DND-41 (cell line): ENCODE results near the gene PCDHB11.
A peak's percentile ranks its signal among the peaks of the same experiment; 100 is the strongest.
"Not testable (repeated sequence)": the region's sequence is repeated elsewhere in the genome, so short reads cannot be mapped to it uniquely, and the experiment has no call there.

Experiments
- ATAC-seq: fragments of 200-7000 bp; cut with Tn5 transposase; 3 replicates; pipeline ENCODE4 v1.9.1; 2021; ENCODE audit warnings: low read depth; ENCODE audit not compliant: insufficient read depth
- DNase-seq: peaks from one replicate; pipeline ENCODE4 v3.0.0-alpha.2; 2020
- H2AFZ ChIP-seq: 2 replicates; pipeline ENCODE4 v1.6.0; 2012; ENCODE audit warnings: low read depth, low read length
- H3K27ac ChIP-seq: 2 replicates; pipeline ENCODE4 v1.5.1; 2012; ENCODE audit warnings: low read length, inconsistent platforms
- H3K27me3 ChIP-seq: fragments of 200-600 bp; sonication (generic); 2 replicates; pipeline ENCODE4 v1.6.0; 2012; ENCODE audit warnings: low read length, mild to moderate bottlenecking, inconsistent platforms; ENCODE audit not compliant: insufficient read depth, poor library complexity
- H3K36me3 ChIP-seq: 2 replicates; pipeline ENCODE4 v1.5.1; 2012; ENCODE audit warnings: low read length, inconsistent platforms; ENCODE audit not compliant: insufficient read depth
- H3K4me1 ChIP-seq: 2 replicates; pipeline ENCODE4 v1.5.1; 2012; ENCODE audit warnings: mild to moderate bottlenecking, low read length; ENCODE audit not compliant: insufficient read depth
- H3K4me2 ChIP-seq: 2 replicates; pipeline ENCODE4 v1.6.0; 2012; ENCODE audit warnings: mild to moderate bottlenecking, moderate library complexity, low read length, inconsistent platforms; ENCODE audit not compliant: insufficient read depth
- H3K4me3 ChIP-seq, 2 experiments: fragments of 200-600 bp in 1 of 2; shearing (Covaris generic) in 1 of 2; 2 replicates each; pipeline ENCODE4 v1.5.1; 2012 to 2016; ENCODE audit warnings: inconsistent platforms in 2 of 2, low read length in 2 of 2, mild to moderate bottlenecking in 2 of 2, low read depth in 1 of 2, moderate library complexity in 1 of 2
- H3K79me2 ChIP-seq: 2 replicates; pipeline ENCODE4 v1.6.0; 2012; ENCODE audit warnings: low read length, inconsistent platforms; ENCODE audit not compliant: insufficient read depth
- H3K9ac ChIP-seq: 2 replicates; pipeline ENCODE4 v1.6.0; 2012; ENCODE audit warnings: low read depth, mild to moderate bottlenecking, inconsistent platforms, low read length, moderate library complexity
- H3K9me3 ChIP-seq: 2 replicates; pipeline ENCODE4 v1.5.1; 2012; ENCODE audit warnings: low read length, moderate library complexity, mild to moderate bottlenecking, inconsistent platforms; ENCODE audit not compliant: insufficient read depth, severe bottlenecking
- H4K20me1 ChIP-seq: 2 replicates; pipeline ENCODE4 v1.6.0; 2012; ENCODE audit warnings: low read length; ENCODE audit not compliant: insufficient read depth
- EZH2 ChIP-seq: IDR thresholded peaks from 3 replicates; pipeline ENCODE4 v1.6.1; 2012; ENCODE audit warnings: borderline replicate concordance, low read depth, mild to moderate bottlenecking, moderate library complexity, low read length, inconsistent platforms; ENCODE audit not compliant: severe bottlenecking
- TF ChIP-seq, protein P1 (sequence below): IDR thresholded peaks from 2 replicates; pipeline ENCODE4 v1.5.1; 2012; ENCODE audit warnings: borderline replicate concordance, low read length, moderate library complexity, mild to moderate bottlenecking; ENCODE audit not compliant: poor library complexity, severe bottlenecking; ENCODE audit errors: extremely low read depth

The PCDHB11 gene

DNA sequence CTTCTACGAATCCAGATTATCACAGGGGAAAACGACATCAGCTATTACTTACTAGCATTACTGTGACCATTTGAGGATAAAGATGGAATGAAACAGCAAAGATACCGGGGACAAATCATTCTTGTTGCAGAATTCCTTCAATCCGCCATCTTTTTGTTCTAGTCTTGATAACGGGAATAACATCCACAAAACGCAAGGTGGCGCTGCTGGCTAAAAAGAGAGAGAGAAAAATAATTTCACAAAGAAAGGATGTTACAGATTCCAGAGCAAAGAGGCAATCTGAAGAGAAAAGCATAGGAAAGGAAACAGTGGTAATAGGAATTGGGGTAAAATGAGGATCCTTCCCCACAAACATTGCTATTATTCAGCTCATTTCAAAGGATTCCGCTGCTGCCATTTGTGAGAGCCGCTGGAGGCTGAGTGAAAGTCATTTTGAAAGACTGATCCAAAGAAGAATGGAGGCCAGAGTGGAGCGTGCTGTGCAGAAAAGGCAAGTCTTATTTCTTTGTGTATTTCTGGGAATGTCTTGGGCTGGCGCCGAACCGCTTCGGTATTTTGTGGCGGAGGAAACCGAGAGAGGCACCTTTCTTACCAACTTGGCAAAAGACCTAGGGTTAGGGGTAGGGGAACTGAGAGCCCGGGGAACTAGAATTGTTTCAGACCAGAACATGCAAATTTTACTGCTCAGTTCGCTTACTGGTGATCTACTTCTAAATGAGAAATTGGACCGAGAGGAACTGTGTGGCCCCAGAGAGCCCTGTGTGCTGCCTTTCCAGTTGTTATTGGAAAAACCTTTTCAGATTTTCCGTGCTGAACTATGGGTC, 26.8 kb upstream of the PCDHB11 start, which contains the start of gene PCDHB7:
PCDHB7 (plus strand) TSS at position 264 of the 824 bp plus-strand sequence; CDS start at position 456, 192 bp downstream.
- H3K79me2 ChIP-seq, result no peaks in the 10 kb centered on the region
- H3K27me3 ChIP-seq, result peaks cover 8% of the 10 kb centered on the region
- no peaks in the 10 kb centered on the region for H3K4me1 ChIP-seq
- DNase-seq (peak; percentile 42), ATAC-seq (no peak)
- no peak within 1 kb of the TSS for H3K9ac ChIP-seq
- H3K4me3 ChIP-seq, result no peak within 1 kb of the TSS
- no peaks in the 10 kb centered on the region for H3K9me3 ChIP-seq
- no peak within 1 kb of the TSS for H3K4me2 ChIP-seq
- H2AFZ ChIP-seq, result peak within 1 kb of the TSS; percentile 42; the same call in 1 of the 2 replicates
- H4K20me1 ChIP-seq, result no peaks in the 10 kb centered on the region
- no peaks in the 10 kb centered on the region for H3K36me3 ChIP-seq
- TF ChIP-seq, protein P1, sequence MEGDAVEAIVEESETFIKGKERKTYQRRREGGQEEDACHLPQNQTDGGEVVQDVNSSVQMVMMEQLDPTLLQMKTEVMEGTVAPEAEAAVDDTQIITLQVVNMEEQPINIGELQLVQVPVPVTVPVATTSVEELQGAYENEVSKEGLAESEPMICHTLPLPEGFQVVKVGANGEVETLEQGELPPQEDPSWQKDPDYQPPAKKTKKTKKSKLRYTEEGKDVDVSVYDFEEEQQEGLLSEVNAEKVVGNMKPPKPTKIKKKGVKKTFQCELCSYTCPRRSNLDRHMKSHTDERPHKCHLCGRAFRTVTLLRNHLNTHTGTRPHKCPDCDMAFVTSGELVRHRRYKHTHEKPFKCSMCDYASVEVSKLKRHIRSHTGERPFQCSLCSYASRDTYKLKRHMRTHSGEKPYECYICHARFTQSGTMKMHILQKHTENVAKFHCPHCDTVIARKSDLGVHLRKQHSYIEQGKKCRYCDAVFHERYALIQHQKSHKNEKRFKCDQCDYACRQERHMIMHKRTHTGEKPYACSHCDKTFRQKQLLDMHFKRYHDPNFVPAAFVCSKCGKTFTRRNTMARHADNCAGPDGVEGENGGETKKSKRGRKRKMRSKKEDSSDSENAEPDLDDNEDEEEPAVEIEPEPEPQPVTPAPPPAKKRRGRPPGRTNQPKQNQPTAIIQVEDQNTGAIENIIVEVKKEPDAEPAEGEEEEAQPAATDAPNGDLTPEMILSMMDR, result peak; percentile 73
- no peak for TF ChIP-seq EZH2
- no peak within 1 kb of the TSS for H3K27ac ChIP-seq

DNA sequence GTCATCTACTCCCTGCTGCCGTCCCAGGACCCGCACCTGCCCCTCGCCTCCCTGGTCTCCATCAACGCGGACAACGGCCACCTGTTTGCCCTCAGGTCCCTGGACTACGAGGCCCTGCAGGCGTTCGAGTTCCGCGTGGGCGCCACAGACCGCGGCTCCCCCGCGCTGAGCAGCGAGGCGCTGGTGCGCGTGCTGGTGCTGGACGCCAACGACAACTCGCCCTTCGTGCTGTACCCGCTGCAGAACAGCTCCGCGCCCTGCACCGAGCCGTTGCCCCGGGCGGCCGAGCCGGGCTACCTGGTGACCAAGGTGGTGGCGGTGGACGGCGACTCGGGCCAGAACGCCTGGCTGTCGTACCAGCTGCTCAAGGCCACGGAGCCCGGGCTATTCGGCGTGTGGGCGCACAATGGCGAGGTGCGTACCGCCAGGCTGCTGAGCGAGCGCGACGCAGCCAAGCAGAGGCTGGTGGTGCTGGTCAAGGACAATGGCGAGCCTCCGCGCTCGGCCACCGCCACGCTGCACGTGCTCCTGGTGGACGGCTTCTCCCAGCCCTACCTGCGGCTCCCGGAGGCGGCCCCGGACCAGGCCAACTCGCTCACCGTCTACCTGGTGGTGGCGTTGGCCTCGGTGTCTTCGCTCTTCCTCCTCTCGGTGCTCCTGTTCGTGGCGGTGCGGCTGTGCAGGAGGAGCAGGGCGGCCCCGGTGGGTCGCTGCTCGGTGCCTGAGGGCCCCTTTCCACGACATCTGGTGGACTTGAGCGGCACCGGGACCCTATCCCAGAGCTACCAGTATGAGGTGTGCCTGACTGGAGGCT, 24.9 kb upstream of the PCDHB11 start:
- H3K36me3 ChIP-seq, H3K4me2 ChIP-seq, H3K79me2 ChIP-seq, H3K27ac ChIP-seq, H3K9ac ChIP-seq, DNase-seq, H3K4me1 ChIP-seq, H3K4me3 ChIP-seq, H3K27me3 ChIP-seq, H2AFZ ChIP-seq, H4K20me1 ChIP-seq, H3K9me3 ChIP-seq, ATAC-seq: not testable (repeated sequence)

DNA sequence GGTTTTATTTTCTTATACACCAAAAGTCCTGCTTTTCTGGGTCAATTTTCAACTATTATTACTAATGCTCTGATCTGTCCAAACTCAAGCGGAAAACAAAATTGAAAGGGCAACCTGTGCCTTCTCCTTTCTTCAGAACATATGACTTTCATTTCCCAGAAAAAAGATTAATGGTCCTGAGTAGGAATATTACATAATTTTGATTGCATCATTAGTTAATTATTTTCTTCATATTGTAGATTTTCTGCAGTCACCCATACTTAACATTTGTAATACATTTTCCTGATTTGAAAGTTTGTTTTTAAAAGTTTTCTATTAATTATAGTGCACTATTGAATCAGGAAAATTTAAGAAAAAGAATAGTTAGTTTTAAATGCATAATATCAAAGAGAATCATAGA, 23.5 kb upstream of the PCDHB11 start:
- ATAC-seq (no peak), DNase-seq (no peak)
- no peaks in the 10 kb centered on the region for H3K9me3 ChIP-seq
- H3K4me1 ChIP-seq, result no peaks in the 10 kb centered on the region
- no peak overlapping the region for H2AFZ ChIP-seq
- no peak overlapping the region for H3K4me3 ChIP-seq
- peaks cover 8% of the 10 kb centered on the region for H3K27me3 ChIP-seq
- no peaks in the 10 kb centered on the region for H4K20me1 ChIP-seq
- H3K27ac ChIP-seq, result no peak overlapping the region
- no peaks in the 10 kb centered on the region for H3K36me3 ChIP-seq
- no peak overlapping the region for H3K9ac ChIP-seq
- no peak for TF ChIP-seq EZH2
- TF ChIP-seq, protein P1, result no peak
- no peaks in the 10 kb centered on the region for H3K79me2 ChIP-seq
- no peak overlapping the region for H3K4me2 ChIP-seq

DNA sequence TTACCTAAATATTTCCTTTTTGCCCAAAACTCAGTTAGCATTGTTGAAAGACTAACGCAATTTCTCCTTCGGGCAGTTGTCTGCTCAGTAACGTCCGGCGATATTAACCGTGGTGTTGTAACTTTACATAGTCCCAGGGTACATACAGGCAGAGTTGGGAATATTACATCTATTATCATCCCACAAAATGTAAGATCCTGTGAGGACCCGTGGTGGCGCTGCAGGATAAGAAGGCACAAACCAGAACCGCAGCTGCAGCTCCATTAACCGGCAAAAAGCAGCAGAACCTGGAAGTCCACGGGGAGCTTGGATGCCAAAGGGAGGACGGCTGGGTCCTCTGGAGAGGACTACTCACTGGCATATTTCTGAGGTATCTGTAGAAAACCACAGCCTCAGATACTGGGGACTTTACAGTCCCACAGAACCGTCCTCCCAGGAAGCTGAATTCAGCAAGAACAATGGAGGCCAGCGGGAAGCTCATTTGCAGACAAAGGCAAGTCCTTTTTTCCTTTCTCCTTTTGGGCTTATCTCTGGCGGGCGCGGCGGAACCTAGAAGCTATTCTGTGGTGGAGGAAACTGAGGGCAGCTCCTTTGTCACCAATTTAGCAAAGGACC, 21.7 kb upstream of the PCDHB11 start, which contains the start of gene PCDHB8:
PCDHB8 (plus strand) TSS at position 214 of the 615 bp plus-strand sequence; CDS start at position 459, 245 bp downstream.
- not testable (repeated sequence) for H3K4me1 ChIP-seq, H2AFZ ChIP-seq, H3K27ac ChIP-seq, H3K79me2 ChIP-seq, H4K20me1 ChIP-seq, H3K9me3 ChIP-seq, H3K27me3 ChIP-seq, ATAC-seq, H3K4me3 ChIP-seq, H3K36me3 ChIP-seq, DNase-seq, H3K4me2 ChIP-seq, H3K9ac ChIP-seq

DNA sequence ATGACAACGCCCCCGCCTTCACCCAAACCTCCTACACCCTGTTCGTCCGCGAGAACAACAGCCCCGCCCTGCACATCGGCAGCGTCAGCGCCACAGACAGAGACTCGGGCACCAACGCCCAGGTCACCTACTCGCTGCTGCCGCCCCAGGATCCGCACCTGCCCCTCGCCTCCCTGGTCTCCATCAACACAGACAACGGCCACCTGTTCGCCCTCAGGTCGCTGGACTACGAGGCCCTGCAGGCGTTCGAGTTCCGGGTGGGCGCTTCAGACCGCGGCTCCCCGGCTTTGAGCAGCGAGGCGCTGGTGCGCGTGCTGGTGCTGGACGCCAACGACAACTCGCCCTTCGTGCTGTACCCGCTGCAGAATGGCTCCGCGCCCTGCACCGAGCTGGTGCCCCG, 20.1 kb upstream of the PCDHB11 start:
- H3K4me3 ChIP-seq, H3K9ac ChIP-seq, H3K36me3 ChIP-seq, H3K27ac ChIP-seq, DNase-seq, H3K4me1 ChIP-seq, H3K27me3 ChIP-seq, H3K4me2 ChIP-seq, H3K79me2 ChIP-seq, H3K9me3 ChIP-seq, ATAC-seq, H2AFZ ChIP-seq, H4K20me1 ChIP-seq: not testable (repeated sequence)

DNA sequence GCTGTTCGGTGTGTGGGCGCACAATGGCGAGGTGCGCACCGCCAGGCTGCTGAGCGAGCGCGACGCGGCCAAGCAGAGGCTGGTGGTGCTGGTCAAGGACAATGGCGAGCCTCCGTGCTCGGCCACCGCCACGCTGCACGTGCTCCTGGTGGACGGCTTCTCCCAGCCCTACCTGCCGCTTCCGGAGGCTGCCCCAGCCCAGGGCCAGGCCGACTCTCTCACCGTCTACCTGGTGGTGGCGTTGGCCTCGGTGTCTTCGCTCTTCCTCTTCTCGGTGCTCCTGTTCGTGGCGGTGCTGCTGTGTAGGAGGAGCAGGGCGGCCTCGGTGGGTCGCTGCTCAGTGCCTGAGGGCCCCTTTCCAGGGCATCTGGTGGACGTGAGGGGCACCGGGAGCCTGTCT, 19.6 kb upstream of the PCDHB11 start:
- ATAC-seq, H3K4me2 ChIP-seq, H4K20me1 ChIP-seq, H3K9ac ChIP-seq, H3K27me3 ChIP-seq, H3K4me1 ChIP-seq, H3K9me3 ChIP-seq, H3K79me2 ChIP-seq, H3K4me3 ChIP-seq, H3K36me3 ChIP-seq, H3K27ac ChIP-seq, H2AFZ ChIP-seq, DNase-seq: not testable (repeated sequence)
